RWPE2 (cell line): ENCODE measurements around the gene METTL26.

Experiments used
- ATAC-seq: fragments of 200-7000 bp; cut with Tn5 transposase; 3 replicates; pipeline ENCODE4 v1.9.1; 2021; ENCODE audit warnings: low read depth
- DNase-seq: peaks from one replicate; pipeline ENCODE4 v3.0.0-alpha.2; 2020; ENCODE audit warnings: low spot score
- H3K27ac ChIP-seq: fragments of 450-650 bp; 2 replicates; pipeline ENCODE4 v1.5.1; 2017; ENCODE audit warnings: mild to moderate bottlenecking; ENCODE audit not compliant: poor library complexity, severe bottlenecking
- H3K27me3 ChIP-seq: fragments of 250-450 bp; sonication (Bioruptor Pico); 2 replicates; pipeline ENCODE4 v1.5.1; 2021; ENCODE audit warnings: mild to moderate bottlenecking, moderate library complexity; ENCODE audit not compliant: insufficient read depth, poor library complexity, severe bottlenecking
- H3K36me3 ChIP-seq: fragments of 250-450 bp; sonication (Bioruptor Pico); 2 replicates; pipeline ENCODE4 v1.5.1; 2020; ENCODE audit warnings: low read depth, mild to moderate bottlenecking, moderate library complexity
- H3K4me1 ChIP-seq: fragments of 250-450 bp; sonication (Bioruptor Pico); 2 replicates; pipeline ENCODE4 v1.5.1; 2021; ENCODE audit warnings: mild to moderate bottlenecking, moderate library complexity; ENCODE audit not compliant: insufficient read depth, poor library complexity, severe bottlenecking
- H3K4me3 ChIP-seq: fragments of 250-450 bp; sonication (Bioruptor Pico); 2 replicates; pipeline ENCODE4 v1.5.1; 2021; ENCODE audit warnings: mild to moderate bottlenecking, moderate library complexity; ENCODE audit not compliant: severe bottlenecking
- H3K9me3 ChIP-seq: fragments of 250-450 bp; sonication (Bioruptor Pico); 2 replicates; pipeline ENCODE4 v1.5.1; 2021; ENCODE audit warnings: mild to moderate bottlenecking, moderate library complexity; ENCODE audit not compliant: severe bottlenecking
- TF ChIP-seq, protein P1 (sequence below): fragments of 450-650 bp; IDR thresholded peaks from one replicate; pipeline ENCODE4 v1.5.1; 2017; ENCODE audit warnings: mild to moderate bottlenecking, moderate library complexity; ENCODE audit not compliant: poor library complexity, severe bottlenecking

METTL26 gene

DNA sequence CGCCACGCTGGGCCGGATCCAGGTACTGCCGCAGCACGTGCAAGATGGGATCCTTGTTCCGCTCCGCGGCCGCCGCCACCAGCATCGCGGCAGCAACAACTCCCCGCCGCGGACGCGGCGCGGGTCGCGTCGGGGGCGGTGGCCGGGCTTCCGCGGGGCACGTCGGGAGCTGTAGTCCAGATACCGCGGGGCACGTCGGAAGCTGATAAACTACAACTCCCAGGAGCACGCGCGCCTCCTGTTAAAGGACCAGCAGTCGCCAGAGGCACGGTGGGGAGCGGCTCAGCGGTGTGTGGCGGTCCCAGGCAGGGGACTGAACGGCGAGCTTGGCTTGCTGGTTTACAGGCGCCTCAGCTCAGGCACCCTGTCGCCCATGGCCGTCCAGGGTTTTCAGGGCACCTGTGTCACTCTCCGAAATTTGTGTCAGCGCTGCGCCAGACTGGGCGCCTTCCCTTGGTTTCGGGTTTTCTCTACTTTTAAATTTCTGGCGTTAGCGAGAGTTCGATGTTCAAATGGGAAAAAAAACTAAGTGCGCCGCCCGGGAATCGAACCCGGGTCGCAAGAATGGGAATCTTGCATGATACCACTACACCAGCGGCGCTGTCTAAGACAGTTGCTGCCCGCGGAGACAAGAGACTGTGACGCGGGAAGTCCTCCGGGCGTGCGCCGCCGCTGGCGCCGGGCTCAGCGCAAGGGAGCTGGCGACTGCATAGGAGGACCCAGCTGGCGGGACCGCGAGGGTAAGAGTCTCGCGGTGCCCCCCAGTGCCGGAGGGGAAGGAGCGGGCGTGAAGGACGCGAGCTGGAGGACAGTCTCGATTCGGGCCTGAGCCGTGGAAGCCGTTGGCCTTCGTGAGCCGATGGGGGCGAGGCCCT, at the start of gene METTL26:
Gene METTL26, minus strand, starts transcription at position 100 of the 875 bp plus-strand sequence. Its CDS starts 15 bp downstream, at position 85.
- peak within 1 kb of the TSS; percentile 82 for H3K4me3 ChIP-seq
- H3K36me3 ChIP-seq, result no peaks in the 10 kb centered on the region
- H3K27me3 ChIP-seq, result no peaks in the 10 kb centered on the region
- H3K9me3 ChIP-seq, result no peaks in the 10 kb centered on the region
- TF ChIP-seq, protein P1, sequence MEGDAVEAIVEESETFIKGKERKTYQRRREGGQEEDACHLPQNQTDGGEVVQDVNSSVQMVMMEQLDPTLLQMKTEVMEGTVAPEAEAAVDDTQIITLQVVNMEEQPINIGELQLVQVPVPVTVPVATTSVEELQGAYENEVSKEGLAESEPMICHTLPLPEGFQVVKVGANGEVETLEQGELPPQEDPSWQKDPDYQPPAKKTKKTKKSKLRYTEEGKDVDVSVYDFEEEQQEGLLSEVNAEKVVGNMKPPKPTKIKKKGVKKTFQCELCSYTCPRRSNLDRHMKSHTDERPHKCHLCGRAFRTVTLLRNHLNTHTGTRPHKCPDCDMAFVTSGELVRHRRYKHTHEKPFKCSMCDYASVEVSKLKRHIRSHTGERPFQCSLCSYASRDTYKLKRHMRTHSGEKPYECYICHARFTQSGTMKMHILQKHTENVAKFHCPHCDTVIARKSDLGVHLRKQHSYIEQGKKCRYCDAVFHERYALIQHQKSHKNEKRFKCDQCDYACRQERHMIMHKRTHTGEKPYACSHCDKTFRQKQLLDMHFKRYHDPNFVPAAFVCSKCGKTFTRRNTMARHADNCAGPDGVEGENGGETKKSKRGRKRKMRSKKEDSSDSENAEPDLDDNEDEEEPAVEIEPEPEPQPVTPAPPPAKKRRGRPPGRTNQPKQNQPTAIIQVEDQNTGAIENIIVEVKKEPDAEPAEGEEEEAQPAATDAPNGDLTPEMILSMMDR, result peak; percentile 10
- peak; percentile 82 for ATAC-seq
- no peaks in the 10 kb centered on the region for H3K4me1 ChIP-seq
- peak within 1 kb of the TSS; percentile 44 for H3K27ac ChIP-seq
- DNase-seq, result peak; percentile 97

- Histone ChIP-seq H3K27me3 (no peaks in the 10 kb centered on the region), H3K4me1 (peaks cover 13% of the 10 kb centered on the region), H3K9me3 (no peaks in the 10 kb centered on the region), H3K27ac (peak overlapping the region; percentile 77), H3K4me3 (no peak overlapping the region), H3K36me3 (peaks cover 44% of the 10 kb centered on the region)
- ATAC-seq, result no peak
- DNase-seq, result no peak
- TF ChIP-seq, protein P1, result no peak
Observed at GRCh38 chr16:684961-685696, 49.0 kb upstream of the METTL26 start.

DNA sequence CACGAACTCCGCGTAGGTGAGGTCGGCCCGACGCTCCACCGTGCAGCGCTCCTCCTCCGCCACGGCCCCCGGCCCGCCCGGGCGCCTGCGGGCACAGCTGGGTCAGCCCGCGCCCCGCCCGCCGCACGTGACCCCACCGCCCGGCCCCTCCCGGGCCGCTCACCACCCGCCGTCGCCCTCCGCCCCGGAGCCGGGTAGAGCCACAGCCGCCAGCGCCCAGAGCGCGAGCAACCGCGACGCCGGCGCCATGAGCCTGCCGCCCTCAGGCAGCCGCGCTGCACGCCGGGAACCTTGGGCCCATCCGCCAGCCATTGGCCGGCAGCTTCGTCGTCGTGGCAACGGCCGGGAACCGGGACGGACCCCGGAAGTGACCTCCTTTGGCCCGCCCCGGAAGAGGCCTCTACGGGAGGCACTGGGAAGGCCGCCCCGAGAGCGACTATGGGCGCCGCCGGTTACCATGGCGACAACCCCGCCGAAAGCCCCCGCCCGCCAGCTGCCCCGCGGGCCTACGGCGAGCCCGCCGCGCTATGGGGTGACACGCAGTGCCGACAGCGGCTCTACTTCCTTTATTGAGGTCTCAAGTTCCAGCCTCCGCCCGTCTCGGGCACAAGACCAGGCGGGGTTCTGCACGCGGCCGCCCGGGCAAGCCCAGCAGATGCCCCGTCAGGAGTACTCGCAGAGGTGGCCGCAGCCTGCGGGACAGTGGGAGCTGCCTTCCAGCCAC, 48.1 kb upstream of the METTL26 start, which contains the start of gene JMJD8:
Gene JMJD8, minus strand, starts transcription at position 264 of the 724 bp plus-strand sequence. Its CDS starts 15 bp downstream, at position 249.
- TF ChIP-seq, protein P1, result no peak
- Histone ChIP-seq H3K27me3 (no peaks in the 10 kb centered on the region), H3K9me3 (no peaks in the 10 kb centered on the region), H3K36me3 (peaks cover 44% of the 10 kb centered on the region), H3K4me3 (peak within 1 kb of the TSS; percentile 72), H3K27ac (peak within 1 kb of the TSS; percentile 77), H3K4me1 (peaks cover 12% of the 10 kb centered on the region)
- DNase-seq (peak; percentile 99), ATAC-seq (peak; percentile 67)

DNA sequence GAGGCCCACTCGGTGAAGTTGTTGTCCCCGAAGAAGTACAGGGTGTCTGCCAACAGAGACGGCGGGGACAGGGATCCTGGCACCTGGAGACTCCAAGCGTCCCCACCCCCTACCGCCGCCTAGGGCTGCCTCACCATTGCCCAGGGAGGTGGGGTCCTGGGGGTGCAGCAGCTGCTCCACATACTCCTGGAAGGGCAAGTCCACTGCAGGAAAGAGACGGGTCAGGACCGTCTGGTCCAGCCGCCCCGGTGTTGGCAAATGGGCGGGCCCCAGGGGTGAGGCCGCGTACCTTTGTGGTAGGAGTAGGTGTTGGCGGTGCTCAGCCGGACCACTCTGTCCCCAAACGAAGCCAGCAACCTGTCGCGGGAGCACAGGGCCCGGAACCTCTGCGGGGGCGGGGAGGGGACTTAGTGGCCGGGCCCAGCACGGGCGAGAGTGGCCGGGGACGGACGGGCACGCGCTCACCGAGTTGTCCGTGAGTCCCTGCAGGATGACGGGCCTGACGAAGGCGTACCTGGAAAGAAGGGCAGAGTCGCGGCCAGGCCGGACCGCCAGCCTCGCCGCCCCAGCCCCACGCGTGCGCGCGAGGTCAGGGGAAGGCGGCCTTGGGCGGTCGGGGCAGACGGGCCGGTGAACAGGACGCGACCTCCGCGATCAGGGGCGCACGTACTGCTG, 47.4 kb upstream of the METTL26 start:
- DNase-seq (no peak), ATAC-seq (peak; percentile 3; the same call in 2 of the 3 replicates)
- Histone ChIP-seq H3K36me3 (peaks cover 44% of the 10 kb centered on the region), H3K27me3 (no peaks in the 10 kb centered on the region), H3K27ac (peak overlapping the region; percentile 77), H3K9me3 (no peaks in the 10 kb centered on the region), H3K4me3 (peak overlapping the region; percentile 72), H3K4me1 (peaks cover 15% of the 10 kb centered on the region)
- TF ChIP-seq, protein P1, result no peak
